T-cell (primary cell): Measurements from ENCODE around the gene DLG2. TPM values are rescaled to one million over a fixed set of nuclear protein-coding genes. Genes with fewer than 3 reads are reported as not detected.
"Not testable (repeated sequence)": the region's sequence is repeated elsewhere in the genome, so short reads cannot be mapped to it uniquely, and the experiment has no call there.

Experiments used
- ATAC-seq, 4 experiments: fragments of 200-7000 bp in 3 of 4; fragments of 150-1000 bp in 1 of 4; cut with Tn5 transposase; replicated peaks in 1 of 4; 1 replicate in 3 of 4; 2 replicates in 1 of 4; pipeline ENCODE4 v1.10.0; 2021; ENCODE audit warnings: moderate library complexity in 3 of 4, mild to moderate bottlenecking in 2 of 4, moderate number of reproducible peaks in 1 of 4
- CTCF ChIA-PET, 2 donors: fragments of 300-600 bp; sonication (Branson Sonifier 250); formaldehyde crosslinking; loops; one replicate each; lab custom pipeline; 2022; ENCODE audit warnings: antibody characterized with exemption in 2 of 2; lab: Charles Lee
- POLR2A ChIA-PET, 2 donors: fragments of 300-600 bp; sonication (Branson Sonifier 250); formaldehyde crosslinking; loops; one replicate each; lab custom pipeline; 2022; ENCODE audit warnings: antibody characterized with exemption in 2 of 2; lab: Charles Lee
- DNase-seq, 35 experiments: peaks; one replicate each; pipeline versions ENCODE4 v3.0.0 to v3.0.0-alpha.2; 2013 to 2023
- H3K27ac ChIP-seq: one replicate; pipeline ENCODE4 v1.5.1; 2013; ENCODE audit warnings: low read length
- H3K27me3 ChIP-seq, 2 experiments: replicated peaks in 1 of 2; 1 replicate in 1 of 2; 2 replicates in 1 of 2; pipeline versions ENCODE4 v1.6.1 to v1.7.0; 2013; ENCODE audit warnings: low read length in 1 of 2, mixed read lengths in 1 of 2; ENCODE audit not compliant: control insufficient read depth in 2 of 2, insufficient read depth in 2 of 2; ENCODE audit errors: extremely low read depth in 1 of 2
- H3K36me3 ChIP-seq, 2 donors: 1 replicate in 1 of 2; 2 replicates in 1 of 2; pipeline versions ENCODE4 v1.6.1 to v1.7.0; 2013; ENCODE audit warnings: low read length in 1 of 2; ENCODE audit not compliant: control insufficient read depth in 2 of 2, insufficient read depth in 1 of 2; ENCODE audit errors: extremely low read depth in 1 of 2
- H3K4me1 ChIP-seq, 2 experiments: 1 replicate in 1 of 2; 2 replicates in 1 of 2; pipeline versions ENCODE4 v1.6.1 to v1.7.0; 2013; ENCODE audit warnings: low read length in 2 of 2, mixed read lengths in 1 of 2; ENCODE audit not compliant: insufficient read depth in 2 of 2, control insufficient read depth in 1 of 2; ENCODE audit errors: extremely low read depth in 1 of 2
- H3K4me3 ChIP-seq, 2 donors: 1 replicate in 1 of 2; 2 replicates in 1 of 2; pipeline versions ENCODE4 v1.5.1 to v1.7.0; 2013; ENCODE audit warnings: mild to moderate bottlenecking in 2 of 2, low read length in 1 of 2, moderate library complexity in 1 of 2; ENCODE audit not compliant: control insufficient read depth in 1 of 2; ENCODE audit errors: extremely low read depth in 1 of 2
- H3K9me3 ChIP-seq: 2 replicates; pipeline ENCODE4 v1.7.0; 2013
- H3K27ac Mint-ChIP-seq, 2 donors: one replicate each; pipeline ENCODE4 v1.8.0; 2020 to 2021; ENCODE audit warnings: mild to moderate bottlenecking in 2 of 2, mixed read lengths in 2 of 2
- H3K27me3 Mint-ChIP-seq, 2 donors: one replicate each; pipeline ENCODE4 v1.8.0; 2021 to 2022; ENCODE audit warnings: mixed read lengths in 2 of 2
- H3K36me3 Mint-ChIP-seq: one replicate; pipeline ENCODE4 v1.8.0; 2021; ENCODE audit warnings: mixed read lengths
- H3K4me1 Mint-ChIP-seq, 3 donors: one replicate each; pipeline ENCODE4 v1.8.0; 2020 to 2022; ENCODE audit warnings: mixed read lengths in 3 of 3, mild to moderate bottlenecking in 1 of 3
- H3K4me3 Mint-ChIP-seq, 3 donors: one replicate each; pipeline ENCODE4 v1.8.0; 2020 to 2022; ENCODE audit warnings: mild to moderate bottlenecking in 3 of 3, mixed read lengths in 3 of 3, moderate library complexity in 3 of 3
- H3K9me3 Mint-ChIP-seq, 3 donors: one replicate each; pipeline ENCODE4 v1.8.0; 2020 to 2022; ENCODE audit warnings: mixed read lengths in 3 of 3
- WGBS: methylation state at CpG from one replicate; pipeline ENCODE4 v1.1.5; 2013; ENCODE audit warnings: missing lambda C conversion rate; ENCODE audit not compliant: insufficient coverage; 5-methylcytosine and 5-hydroxymethylcytosine counted together
- total RNA-seq, 35 experiments: library from RNA in 6 of 35; stranded (reverse) in 6 of 35; fragments of 120-200 nt in 1 of 35; gene quantifications; one replicate each; pipeline versions ENCODE4 v1.2.1 to v1.2.4 and lab custom pipeline; 2013 to 2026

Gene DLG2
- total RNA-seq, 5 donors from 2014 or later (not counting 1 experiment from before 2014, with no cell fraction given) = 2.3 to 4.1 (median 2.9) TPM

GRCh38 chr11:85658180-85658579, 31.0 kb upstream of the DLG2 start:
- Mint-ChIP-seq H3K27me3 (no peaks in the 10 kb centered on the region), H3K4me1 (peaks cover 49 to 61% (median 60%) of the 10 kb centered on the region in 3 donors), H3K36me3 (peaks cover 43% of the 10 kb centered on the region), H3K27ac (no peak overlapping the region), H3K9me3 (no peaks in the 10 kb centered on the region), H3K4me3 (no peak overlapping the region)
- H3K4me3 ChIP-seq = no peak overlapping the region
- no peak overlapping the region for H3K27ac ChIP-seq
- H3K27me3 ChIP-seq = no peaks in the 10 kb centered on the region
- peaks cover 6 to 23% of the 10 kb centered on the region in 2 experiments for H3K4me1 ChIP-seq
- ATAC-seq (no peak), DNase-seq (no peak)
- H3K9me3 ChIP-seq = no peaks in the 10 kb centered on the region
- ChIA-PET CTCF (interaction anchor here (0.7 to 3.6 kb wide), 3 partner anchors 10 to 657 kb away, joined by 3 to 10 read pairs (median 6); partner anchors contain the start of gene TMEM126A (in 1 of the 2)), POLR2A (interaction anchor here (0.6 to 2.6 kb wide), 2 partner anchors 10 to 203 kb away, joined by 3 to 26 read pairs; partner anchors contain the start of gene TMEM126A (in 1 of the 2))
- peaks cover 0 to 45% of the 10 kb centered on the region in 2 donors for H3K36me3 ChIP-seq
- no CpG with 5 or more reads among the region's 1 CpG for WGBS

- H3K9me3 Mint-ChIP-seq = no peaks in the 10 kb centered on the region
- Histone ChIP-seq H3K27ac (no peak overlapping the region), H3K36me3 (peaks cover under 1 to 42% of the 10 kb centered on the region in 2 donors), H3K9me3 (no peaks in the 10 kb centered on the region), H3K4me1 (peaks cover 0 to 11% of the 10 kb centered on the region in 2 experiments), H3K4me3 (no peak overlapping the region), H3K27me3 (no peaks in the 10 kb centered on the region)
- WGBS = no CpG with 5 or more reads among the region's 1 CpG
- H3K27ac Mint-ChIP-seq = peak overlapping the region in 1 of 2 donors; percentile 52
- H3K4me1 Mint-ChIP-seq = peaks cover 48 to 60% (median 59%) of the 10 kb centered on the region in 3 donors
- no peaks in the 10 kb centered on the region for H3K27me3 Mint-ChIP-seq
- peaks cover 43% of the 10 kb centered on the region for H3K36me3 Mint-ChIP-seq
- CTCF ChIA-PET = interaction anchor here (0.7 to 3.6 kb wide), 2 partner anchors 9 to 611 kb away, joined by 3 to 10 read pairs; partner anchors contain the start of gene TMEM126A (in 1 of the 2)
- POLR2A ChIA-PET = interaction anchor here in 1 of 2 donors (1.1 kb wide), 1 partner anchor 9 kb away, joined by 6 read pairs; the partner anchor contains the start of gene TMEM126A
- no peak for DNase-seq
- no peak for ATAC-seq
- no peak overlapping the region for H3K4me3 Mint-ChIP-seq
Observed at GRCh38 chr11:85656777-85657176, 29.6 kb upstream of the DLG2 start.

DNA sequence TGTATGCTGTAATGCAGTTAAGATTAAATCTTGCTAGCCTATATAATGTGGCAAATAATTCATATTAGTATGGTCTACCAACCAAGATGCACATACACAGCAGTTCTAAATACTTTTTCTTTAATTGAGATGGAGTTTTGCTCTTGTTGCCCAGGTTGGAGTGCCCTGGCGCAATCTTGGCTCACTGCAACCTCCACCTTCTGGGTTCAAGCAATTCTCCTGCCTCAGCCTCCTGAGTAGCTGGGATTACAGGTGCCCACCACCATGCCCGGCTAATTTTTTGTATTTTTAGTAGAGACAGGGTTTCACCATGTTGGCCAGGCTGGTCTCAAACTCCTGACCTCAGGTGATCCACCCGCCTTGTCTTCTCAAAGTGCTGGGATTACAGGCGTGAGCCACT, 27.2 kb upstream of the DLG2 start:
- ATAC-seq, DNase-seq, H3K9me3 ChIP-seq, H3K27ac Mint-ChIP-seq, H3K9me3 Mint-ChIP-seq, H3K4me1 ChIP-seq, H3K4me3 ChIP-seq, CTCF ChIA-PET, H3K4me3 Mint-ChIP-seq, H3K27me3 Mint-ChIP-seq, H3K27me3 ChIP-seq, H3K27ac ChIP-seq: not testable (repeated sequence)
- no CpG with 5 or more reads among the region's 4 CpGs for WGBS
- peaks cover 29% of the 10 kb centered on the region for H3K36me3 Mint-ChIP-seq
- H3K36me3 ChIP-seq = peaks cover 4 to 44% of the 10 kb centered on the region in 2 donors
- POLR2A ChIA-PET = interaction anchor here in 1 of 2 donors (1.0 kb wide), 1 partner anchor 9 kb away, joined by 3 read pairs; no protein-coding TSS in a partner anchor
- H3K4me1 Mint-ChIP-seq = peaks cover 40 to 51% (median 47%) of the 10 kb centered on the region in 3 donors

GRCh38 chr11:85652786-85653447, 25.8 kb upstream of the DLG2 start:
- H3K27me3 ChIP-seq = no peaks in the 10 kb centered on the region
- POLR2A ChIA-PET = interaction anchor here in 1 of 2 donors (1.0 kb wide), 1 partner anchor 11 kb away, joined by 3 read pairs; no protein-coding TSS in a partner anchor
- no peak overlapping the region for H3K4me3 ChIP-seq
- Mint-ChIP-seq H3K4me3 (no peak overlapping the region), H3K9me3 (no peaks in the 10 kb centered on the region), H3K27me3 (no peaks in the 10 kb centered on the region), H3K36me3 (peaks cover 23% of the 10 kb centered on the region), H3K4me1 (peaks cover 45 to 51% (median 48%) of the 10 kb centered on the region in 3 donors), H3K27ac (peak overlapping the region in 1 of 2 donors; percentile 52)
- CTCF ChIA-PET = interaction anchor here in 1 of 2 donors (1.3 kb wide), 1 partner anchor 15 kb away, joined by 3 read pairs; no protein-coding TSS in a partner anchor
- no peak overlapping the region for H3K27ac ChIP-seq
- H3K36me3 ChIP-seq = peaks cover 4 to 37% of the 10 kb centered on the region in 2 donors
- no CpG with 5 or more reads among the region's 3 CpGs for whole genome bisulfite sequencing
- H3K9me3 ChIP-seq = no peaks in the 10 kb centered on the region
- DNase-seq (no peak), ATAC-seq (no peak)
- peaks cover 7 to 9% of the 10 kb centered on the region in 2 experiments for H3K4me1 ChIP-seq

DNA sequence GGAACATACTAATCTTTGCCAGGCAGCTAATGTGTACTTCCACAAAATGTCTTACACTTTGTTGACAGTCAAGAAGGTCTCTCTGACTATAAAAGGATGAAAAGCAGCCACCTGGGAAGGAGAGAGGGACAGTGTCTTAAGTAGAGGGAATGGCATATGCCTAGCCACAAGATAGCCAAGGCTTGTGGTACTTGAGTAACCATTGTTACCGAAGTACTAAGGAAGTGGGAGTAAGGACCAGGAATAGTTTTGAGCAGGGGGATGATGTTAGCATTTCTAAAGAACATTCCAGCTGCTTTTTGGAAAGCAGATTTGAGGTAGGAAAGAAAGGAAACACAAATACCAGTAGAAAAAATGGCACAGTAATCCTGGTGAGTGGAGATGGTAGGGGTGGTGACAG, 24.0 kb upstream of the DLG2 start:
- Histone ChIP-seq H3K4me3 (no peak overlapping the region), H3K27me3 (no peaks in the 10 kb centered on the region), H3K4me1 (peaks cover 15 to 17% of the 10 kb centered on the region in 2 experiments), H3K9me3 (no peaks in the 10 kb centered on the region), H3K36me3 (peaks cover 4 to 25% of the 10 kb centered on the region in 2 donors), H3K27ac (no peak overlapping the region)
- ChIA-PET POLR2A (interaction anchor here (0.5 to 0.7 kb wide), 2 partner anchors 18 to 204 kb away, joined by 4 to 5 read pairs; partner anchors contain the start of gene CCDC83 (in 1 of the 2)), CTCF (interaction anchor here in 1 of 2 donors (0.6 kb wide), 1 partner anchor 14 kb away, joined by 7 read pairs; no protein-coding TSS in a partner anchor)
- Mint-ChIP-seq H3K4me3 (no peak overlapping the region), H3K27me3 (no peaks in the 10 kb centered on the region), H3K36me3 (peaks cover 14% of the 10 kb centered on the region), H3K27ac (peak overlapping the region in 1 of 2 donors; percentile 36), H3K9me3 (no peaks in the 10 kb centered on the region), H3K4me1 (peaks cover 42 to 51% (median 46%) of the 10 kb centered on the region in 3 donors)
- no peak for ATAC-seq
- WGBS = 88% methylated on average over 1 of the region's 1 CpG
- DNase-seq = no peak
